Prostate gland (tissue), 2 donors: ENCODE data around the gene SORBS2.

ENCODE experiments used
- CTCF ChIP-seq, 4 experiments: fragments of 200-600 bp in 2 of 4; fragments of 450-650 bp in 2 of 4; sonication (generic) in 2 of 4; IDR thresholded peaks; 1 replicate in 3 of 4; 2 replicates in 1 of 4; pipeline ENCODE4 v1.5.1; 2016 to 2019; ENCODE audit warnings: antibody characterized with exemption in 4 of 4, mild to moderate bottlenecking in 2 of 4, moderate library complexity in 2 of 4
- POLR2A ChIP-seq: fragments of 450-650 bp; IDR thresholded peaks from one replicate; pipeline ENCODE4 v1.6.1; 2016; ENCODE audit warnings: antibody characterized with exemption, mild to moderate bottlenecking

GRCh38 chr4:185645403-185645802 is 166.6 kb downstream of the SORBS2 start:
- TF ChIP-seq POLR2A (no peak), CTCF (IDR thresholded peaks at IDR 0.05) (no peak)
